CD4-positive, alpha-beta T cell treated with Interleukin-17A for 1 hour (primary cell): ENCODE results near the gene TMSB4Y.
A peak's percentile ranks its signal among the peaks of the same experiment; 100 is the strongest.

Source experiments
- DNase-seq: peaks from one replicate; pipeline ENCODE4 v3.0.0-alpha.2; 2020

The TMSB4Y gene

GRCh38 chrY:13703568-13703968, at the start of gene TMSB4Y:
Gene TMSB4Y (plus strand): TSS chrY:13703899.
- peak; percentile 86 for DNase-seq

- DNase-seq = no peak
Measured at GRCh38 chrY:13664162-13664561, 39.5 kb upstream of the TMSB4Y start.

GRCh38 chrY:13671122-13671521, 32.6 kb upstream of the TMSB4Y start:
- DNase-seq = no peak

- DNase-seq = no peak
Measured at GRCh38 chrY:13702276-13702675, 1.4 kb upstream of the TMSB4Y start.

- DNase-seq = no peak
Measured at GRCh38 chrY:13704121-13704930, 627 bp downstream of the TMSB4Y start.

GRCh38 chrY:13705197-13705596, 1.5 kb downstream of the TMSB4Y start:
- DNase-seq = no peak

- no peak for DNase-seq
Measured at GRCh38 chrY:13708038-13708437, 4.3 kb downstream of the TMSB4Y start.

GRCh38 chrY:13718996-13719395, 15.3 kb downstream of the TMSB4Y start:
- DNase-seq = no peak

GRCh38 chrY:13729517-13729916, 25.8 kb downstream of the TMSB4Y start:
- DNase-seq = peak; percentile 32

GRCh38 chrY:13738618-13739017, 34.9 kb downstream of the TMSB4Y start:
- peak; percentile 36 for DNase-seq

- peak; percentile 58 for DNase-seq
Measured at GRCh38 chrY:13751289-13752071, 47.8 kb downstream of the TMSB4Y start.

- no peak for DNase-seq
Measured at GRCh38 chrY:13754661-13755060, 51.0 kb downstream of the TMSB4Y start.
